ENCODE measurements around the gene RARB.

RARB gene

GRCh38 chr3:25472731-25473130 lies 44.7 kb downstream of the RARB start:
- DNase-seq (ENCODE audit: low read depth in 1 of 2, low spot score in 1 of 2), result no peak
- H3K27me3 ChIP-seq (ENCODE audit: insufficient read depth, poor library complexity, severe bottlenecking), result no peaks in the 10 kb centered on the region
- TF ChIP-seq SPI1 (IDR thresholded peaks at IDR 0.05; ENCODE audit: borderline replicate concordance, low read depth) (no peak), POLR2AphosphoS5 (IDR thresholded peaks at IDR 0.05; ENCODE audit: low read depth) (no peak), GABPA (IDR thresholded peaks at IDR 0.05; ENCODE audit: low read depth) (no peak), REST (IDR thresholded peaks at IDR 0.05; ENCODE audit: insufficient replicate concordance, low read depth) (no peak), CTCF (IDR thresholded peaks at IDR 0.05; ENCODE audit: insufficient read depth, low read length) (no peak)
- no peak overlapping the region for H3K27ac ChIP-seq (replicated peaks)
- H3K4me3 ChIP-seq (replicated peaks; ENCODE audit: insufficient read depth, low read length), result no peak overlapping the region

GRCh38 chr3:25473246-25473645 lies 45.2 kb downstream of the RARB start:
- H3K27ac ChIP-seq (replicated peaks), result no peak overlapping the region
- no peak for TF ChIP-seq GABPA (IDR thresholded peaks at IDR 0.05; ENCODE audit: low read depth)
- TF ChIP-seq SPI1 (IDR thresholded peaks at IDR 0.05; ENCODE audit: borderline replicate concordance, low read depth), result no peak
- TF ChIP-seq POLR2AphosphoS5 (IDR thresholded peaks at IDR 0.05; ENCODE audit: low read depth), result no peak
- no peak for TF ChIP-seq REST (IDR thresholded peaks at IDR 0.05; ENCODE audit: insufficient replicate concordance, low read depth)
- no peak for TF ChIP-seq CTCF (IDR thresholded peaks at IDR 0.05; ENCODE audit: insufficient read depth, low read length)
- no peaks in the 10 kb centered on the region for H3K27me3 ChIP-seq (ENCODE audit: insufficient read depth, poor library complexity, severe bottlenecking)
- no peak overlapping the region for H3K4me3 ChIP-seq (replicated peaks; ENCODE audit: insufficient read depth, low read length)
- no peak for DNase-seq (ENCODE audit: low read depth in 1 of 2, low spot score in 1 of 2)

GRCh38 chr3:25474052-25474451 lies 46.0 kb downstream of the RARB start:
- no peak overlapping the region for H3K4me3 ChIP-seq (replicated peaks; ENCODE audit: insufficient read depth, low read length)
- TF ChIP-seq GABPA (IDR thresholded peaks at IDR 0.05; ENCODE audit: low read depth) (no peak), CTCF (IDR thresholded peaks at IDR 0.05; ENCODE audit: insufficient read depth, low read length) (no peak), POLR2AphosphoS5 (IDR thresholded peaks at IDR 0.05; ENCODE audit: low read depth) (no peak), SPI1 (IDR thresholded peaks at IDR 0.05; ENCODE audit: borderline replicate concordance, low read depth) (no peak), REST (IDR thresholded peaks at IDR 0.05; ENCODE audit: insufficient replicate concordance, low read depth) (no peak)
- no peaks in the 10 kb centered on the region for H3K27me3 ChIP-seq (ENCODE audit: insufficient read depth, poor library complexity, severe bottlenecking)
- no peak overlapping the region for H3K27ac ChIP-seq (replicated peaks)
- no peak for DNase-seq (ENCODE audit: low read depth in 1 of 2, low spot score in 1 of 2)
